Activated naive CD8-positive, alpha-beta T cell (primary cell): Measurements from ENCODE around the gene KCNIP3.
"Not testable (repeated sequence)": the region's sequence is repeated elsewhere in the genome, so short reads cannot be mapped to it uniquely, and the experiment has no call there.

Experiments
- H3K27ac Mint-ChIP-seq: one replicate; pipeline ENCODE4 v1.8.0; 2021; ENCODE audit warnings: mixed read lengths
- H3K27me3 Mint-ChIP-seq: one replicate; pipeline ENCODE4 v1.8.0; 2021; ENCODE audit warnings: mixed read lengths
- H3K36me3 Mint-ChIP-seq: one replicate; pipeline ENCODE4 v1.8.0; 2021; ENCODE audit warnings: mixed read lengths
- H3K4me1 Mint-ChIP-seq: one replicate; pipeline ENCODE4 v1.8.0; 2021; ENCODE audit warnings: low read depth, mixed read lengths
- H3K4me3 Mint-ChIP-seq: one replicate; pipeline ENCODE4 v1.8.0; 2021; ENCODE audit warnings: mild to moderate bottlenecking, mixed read lengths
- H3K9me3 Mint-ChIP-seq: one replicate; pipeline ENCODE4 v1.8.0; 2021; ENCODE audit warnings: low read depth, mixed read lengths

KCNIP3 gene

GRCh38 chr2:95403204-95403721 lies 106.1 kb downstream of the KCNIP3 start:
- H3K36me3 Mint-ChIP-seq, H3K27me3 Mint-ChIP-seq, H3K9me3 Mint-ChIP-seq: not testable (repeated sequence)
- Mint-ChIP-seq H3K27ac (peak overlapping the region; percentile 85), H3K4me1 (peaks cover 21% of the 10 kb centered on the region), H3K4me3 (peak overlapping the region; percentile 96)

DNA sequence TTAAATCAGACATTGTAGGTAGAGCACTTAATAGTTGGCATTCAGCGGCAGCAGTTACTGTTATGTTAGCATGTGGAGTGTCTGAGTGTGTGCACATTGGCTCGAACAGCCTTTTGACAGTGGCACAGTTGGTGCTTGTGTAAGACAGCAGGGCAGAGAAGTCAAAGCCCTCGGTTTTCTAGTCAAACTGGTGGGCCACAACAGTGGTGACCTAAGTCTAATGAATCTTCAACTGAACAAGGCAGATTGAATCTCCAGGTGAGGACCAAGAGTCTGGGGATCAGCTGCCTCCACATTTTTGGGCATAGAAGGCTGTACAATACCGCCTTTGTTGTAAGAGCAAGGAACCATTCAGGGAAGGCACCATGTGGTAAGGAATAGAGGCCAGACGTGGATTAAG lies 106.7 kb downstream of the KCNIP3 start:
- Mint-ChIP-seq H3K4me1 (peaks cover 21% of the 10 kb centered on the region), H3K4me3 (peak overlapping the region; percentile 96)
- H3K9me3 Mint-ChIP-seq, H3K36me3 Mint-ChIP-seq, H3K27me3 Mint-ChIP-seq, H3K27ac Mint-ChIP-seq: not testable (repeated sequence)

DNA sequence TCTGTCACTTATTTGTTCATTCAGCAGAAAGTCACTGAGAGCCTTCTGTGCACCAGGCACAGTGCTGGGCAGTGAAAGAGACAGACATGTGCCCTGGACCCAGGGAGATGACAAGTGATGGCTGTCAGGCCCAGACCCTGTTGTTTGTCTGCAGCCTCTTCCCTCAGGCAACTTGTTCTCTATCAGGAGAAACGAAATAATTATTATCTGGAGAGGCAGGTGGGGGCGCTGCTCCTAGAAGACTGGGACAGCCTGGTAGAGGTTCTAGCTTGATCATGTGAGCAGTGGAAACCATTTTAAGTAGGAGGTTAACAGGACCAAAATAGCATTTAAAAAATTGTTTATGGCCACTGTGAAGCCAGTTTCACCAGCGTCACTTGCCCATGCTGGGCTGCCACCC lies 107.5 kb downstream of the KCNIP3 start:
- H3K27ac Mint-ChIP-seq, H3K36me3 Mint-ChIP-seq, H3K9me3 Mint-ChIP-seq, H3K27me3 Mint-ChIP-seq: not testable (repeated sequence)
- Mint-ChIP-seq H3K4me1 (peaks cover 21% of the 10 kb centered on the region), H3K4me3 (peak overlapping the region; percentile 56)

- not testable (repeated sequence) for H3K27me3 Mint-ChIP-seq, H3K36me3 Mint-ChIP-seq, H3K4me3 Mint-ChIP-seq, H3K27ac Mint-ChIP-seq, H3K9me3 Mint-ChIP-seq, H3K4me1 Mint-ChIP-seq
Observed at GRCh38 chr2:95411239-95411638, 114.1 kb downstream of the KCNIP3 start.

DNA sequence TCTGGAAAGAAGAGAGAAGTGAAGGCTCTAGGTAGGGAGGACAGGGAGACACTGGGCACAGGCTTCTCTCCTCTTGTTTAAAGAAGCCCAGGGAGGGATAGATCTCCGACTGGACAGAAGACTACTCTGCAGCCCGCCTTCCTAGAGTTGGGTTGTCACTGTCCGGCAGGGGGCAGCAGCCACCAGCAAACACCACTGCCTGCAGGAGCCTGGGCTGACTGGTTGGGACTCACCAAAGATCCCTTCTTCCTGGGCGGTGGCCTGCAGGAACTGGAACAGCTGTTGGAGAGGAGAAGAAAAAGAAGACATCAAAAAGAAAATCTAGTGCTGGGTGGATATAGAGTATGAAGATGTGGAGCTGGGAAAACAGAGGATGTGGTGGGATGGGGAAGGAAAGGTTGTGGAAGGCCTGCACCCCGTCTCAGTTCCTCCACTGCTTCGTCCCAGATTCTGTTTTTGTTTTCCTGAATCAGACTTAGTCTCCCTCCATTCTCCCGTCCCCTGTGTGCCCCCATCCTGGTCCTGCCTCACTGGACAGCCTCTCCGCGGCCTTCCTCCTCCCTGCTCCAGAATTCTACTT lies 117.0 kb downstream of the KCNIP3 start:
- H3K27ac Mint-ChIP-seq, H3K4me1 Mint-ChIP-seq, H3K36me3 Mint-ChIP-seq, H3K9me3 Mint-ChIP-seq, H3K4me3 Mint-ChIP-seq, H3K27me3 Mint-ChIP-seq: not testable (repeated sequence)

- H3K9me3 Mint-ChIP-seq, H3K4me1 Mint-ChIP-seq, H3K27ac Mint-ChIP-seq, H3K4me3 Mint-ChIP-seq, H3K27me3 Mint-ChIP-seq, H3K36me3 Mint-ChIP-seq: not testable (repeated sequence)
Observed at GRCh38 chr2:95415138-95415537, 118.0 kb downstream of the KCNIP3 start.

- not testable (repeated sequence) for H3K9me3 Mint-ChIP-seq, H3K27ac Mint-ChIP-seq, H3K4me1 Mint-ChIP-seq, H3K4me3 Mint-ChIP-seq, H3K36me3 Mint-ChIP-seq, H3K27me3 Mint-ChIP-seq
Observed at GRCh38 chr2:95415561-95415960, 118.4 kb downstream of the KCNIP3 start.

DNA sequence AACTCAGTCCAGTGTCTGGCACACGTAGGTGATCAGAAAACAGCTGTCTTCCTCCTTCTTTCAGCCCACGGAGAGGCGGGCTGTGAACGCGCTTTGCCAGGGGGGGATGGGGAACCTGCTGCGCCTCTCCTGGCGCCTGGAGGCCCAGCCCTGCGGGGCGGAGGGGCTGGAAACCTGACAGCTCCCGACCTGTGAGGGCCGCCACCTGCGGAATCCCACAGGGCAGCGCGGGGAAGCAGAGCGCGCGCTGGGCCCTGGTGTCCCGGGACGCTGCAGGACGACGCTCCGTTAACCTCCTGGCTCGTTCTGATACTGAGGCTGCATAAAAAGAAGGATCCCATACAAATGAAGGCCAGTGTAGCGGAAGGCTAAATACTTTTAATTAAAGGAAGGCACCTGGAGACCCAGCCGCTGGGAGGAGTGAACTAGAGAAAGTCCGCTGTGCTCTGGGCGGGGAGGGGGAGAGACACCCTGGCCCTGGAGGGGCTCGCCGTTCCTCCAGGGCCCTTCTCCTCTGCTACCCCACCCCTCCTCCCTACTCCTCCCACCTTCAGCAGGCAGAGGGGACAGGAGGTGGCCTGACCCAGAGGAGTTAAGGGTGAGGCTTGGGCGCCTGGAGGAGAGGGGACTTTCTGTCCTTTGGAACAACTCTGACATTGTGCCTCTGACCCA lies 130.2 kb downstream of the KCNIP3 start:
- H3K4me3 Mint-ChIP-seq, result not testable (repeated sequence)

GRCh38 chr2:95429748-95430467 lies 132.8 kb downstream of the KCNIP3 start:
- H3K27ac Mint-ChIP-seq, H3K4me1 Mint-ChIP-seq, H3K9me3 Mint-ChIP-seq, H3K4me3 Mint-ChIP-seq, H3K36me3 Mint-ChIP-seq, H3K27me3 Mint-ChIP-seq: not testable (repeated sequence)

More for the DNA sequence above, 130.2 kb downstream of the KCNIP3 start:
- H3K4me1 Mint-ChIP-seq, H3K36me3 Mint-ChIP-seq, H3K9me3 Mint-ChIP-seq, H3K27ac Mint-ChIP-seq, H3K27me3 Mint-ChIP-seq: not testable (repeated sequence)

DNA sequence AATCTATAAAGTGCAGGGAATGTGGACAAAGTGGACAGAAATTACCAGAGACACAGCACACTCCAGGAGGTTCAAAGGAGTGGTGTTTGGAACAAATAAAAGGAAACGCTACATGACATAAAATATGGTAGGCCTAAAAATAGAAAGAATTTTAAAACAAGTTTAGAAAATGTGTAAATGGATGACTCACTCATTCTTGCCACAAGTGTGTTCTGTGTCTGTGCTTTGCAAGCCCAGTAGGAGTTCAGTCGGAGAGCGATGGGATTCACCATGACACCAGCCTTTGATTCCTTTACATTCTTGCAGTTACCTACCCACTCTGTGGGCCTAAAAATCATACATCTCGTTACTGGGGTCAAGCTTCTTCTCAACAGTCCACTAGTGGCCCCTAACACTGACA lies 136.2 kb downstream of the KCNIP3 start:
- H3K36me3 Mint-ChIP-seq, H3K4me3 Mint-ChIP-seq, H3K27ac Mint-ChIP-seq, H3K4me1 Mint-ChIP-seq, H3K9me3 Mint-ChIP-seq, H3K27me3 Mint-ChIP-seq: not testable (repeated sequence)

DNA sequence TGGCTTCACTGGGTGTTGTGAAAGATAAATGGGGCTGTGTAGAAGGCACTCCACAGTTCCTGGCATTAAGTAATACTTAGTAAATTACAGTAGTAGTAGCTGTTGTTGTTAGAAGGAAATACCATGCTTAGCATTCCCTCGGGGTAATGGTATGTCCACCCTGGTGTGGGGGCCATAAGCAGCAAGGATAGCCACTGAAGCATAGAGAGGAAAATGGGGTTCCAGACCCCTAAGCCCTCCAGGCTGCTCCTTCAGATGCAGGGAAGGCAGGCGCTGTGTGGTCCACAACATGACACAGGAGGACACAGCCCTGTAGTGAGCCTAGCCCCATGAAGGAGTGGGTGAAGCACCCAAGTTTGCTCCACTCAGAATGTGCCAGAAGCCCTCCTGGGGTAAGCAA lies 136.8 kb downstream of the KCNIP3 start:
- not testable (repeated sequence) for H3K27ac Mint-ChIP-seq, H3K9me3 Mint-ChIP-seq, H3K36me3 Mint-ChIP-seq, H3K27me3 Mint-ChIP-seq, H3K4me1 Mint-ChIP-seq, H3K4me3 Mint-ChIP-seq

- H3K36me3 Mint-ChIP-seq, H3K27ac Mint-ChIP-seq, H3K27me3 Mint-ChIP-seq, H3K9me3 Mint-ChIP-seq, H3K4me1 Mint-ChIP-seq, H3K4me3 Mint-ChIP-seq: not testable (repeated sequence)
Observed at GRCh38 chr2:95434507-95435076, 137.4 kb downstream of the KCNIP3 start.

- not testable (repeated sequence) for H3K36me3 Mint-ChIP-seq, H3K9me3 Mint-ChIP-seq, H3K27me3 Mint-ChIP-seq, H3K27ac Mint-ChIP-seq, H3K4me3 Mint-ChIP-seq, H3K4me1 Mint-ChIP-seq
Observed at GRCh38 chr2:95435162-95435871, 138.2 kb downstream of the KCNIP3 start.
